ENCODE data around the gene CCDC192.

The CCDC192 gene

DNA sequence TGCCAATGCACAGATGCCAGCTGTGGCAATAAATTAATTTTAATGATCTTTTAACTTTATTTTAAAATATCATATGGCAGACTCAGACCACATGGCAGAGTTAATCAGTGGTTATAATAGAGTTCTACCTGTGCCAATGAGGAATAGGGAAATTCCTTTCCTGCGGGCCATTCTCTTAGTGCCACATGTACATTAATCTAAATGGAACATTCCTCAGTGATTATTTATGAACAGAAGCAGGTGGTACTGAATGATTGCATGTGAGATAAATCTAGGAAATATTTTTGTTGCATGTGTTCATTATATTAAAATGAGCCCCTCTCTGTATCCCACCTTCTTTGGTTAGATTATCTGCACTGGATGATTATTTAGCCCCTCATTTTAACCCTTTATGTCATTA, 102.3 kb downstream of the CCDC192 start:
- DNase-seq (ENCODE audit: extremely low read depth in 1 of 2, low read depth in 1 of 2) = no peak

DNA sequence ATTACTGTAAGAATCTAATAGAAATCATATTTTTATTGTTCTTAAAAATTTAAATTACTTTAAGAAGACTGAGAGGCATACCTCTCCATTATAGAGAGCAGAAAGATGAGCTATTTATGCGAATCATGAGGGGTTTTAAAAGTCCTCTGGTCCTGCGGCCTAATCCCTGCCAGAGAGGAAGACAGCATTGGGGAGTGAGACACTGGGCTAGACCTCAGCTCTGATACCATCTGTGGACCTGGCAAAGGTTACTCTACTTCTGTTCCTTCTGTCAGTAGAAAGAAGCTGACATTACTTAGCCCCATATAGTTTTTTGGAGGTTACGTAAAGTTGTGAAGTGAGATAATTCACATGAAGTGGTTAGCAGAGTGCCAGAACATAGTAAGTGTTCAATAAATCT, 103.6 kb downstream of the CCDC192 start:
- DNase-seq (ENCODE audit: extremely low read depth in 1 of 2, low read depth in 1 of 2) = no peak

DNA sequence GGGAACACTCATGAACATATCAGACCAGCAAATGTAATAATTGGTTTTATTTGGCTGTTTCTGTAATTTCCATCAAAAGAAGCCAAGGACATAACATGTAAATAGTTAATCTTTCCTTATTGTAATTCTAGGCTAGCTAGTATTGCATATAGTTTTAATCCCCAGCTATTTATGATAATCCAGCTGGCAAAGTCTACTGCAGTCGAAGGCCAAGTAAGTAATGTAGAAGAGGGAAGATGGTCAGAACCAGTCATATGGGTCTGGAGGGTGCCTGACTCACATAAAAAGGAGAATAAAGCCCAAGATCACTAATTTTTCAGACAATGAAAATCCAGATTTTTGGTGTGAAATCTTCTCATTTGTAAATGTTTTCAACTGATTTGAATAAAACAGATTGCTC, 106.3 kb downstream of the CCDC192 start:
- no peak for DNase-seq (ENCODE audit: extremely low read depth in 1 of 2, low read depth in 1 of 2)

DNA sequence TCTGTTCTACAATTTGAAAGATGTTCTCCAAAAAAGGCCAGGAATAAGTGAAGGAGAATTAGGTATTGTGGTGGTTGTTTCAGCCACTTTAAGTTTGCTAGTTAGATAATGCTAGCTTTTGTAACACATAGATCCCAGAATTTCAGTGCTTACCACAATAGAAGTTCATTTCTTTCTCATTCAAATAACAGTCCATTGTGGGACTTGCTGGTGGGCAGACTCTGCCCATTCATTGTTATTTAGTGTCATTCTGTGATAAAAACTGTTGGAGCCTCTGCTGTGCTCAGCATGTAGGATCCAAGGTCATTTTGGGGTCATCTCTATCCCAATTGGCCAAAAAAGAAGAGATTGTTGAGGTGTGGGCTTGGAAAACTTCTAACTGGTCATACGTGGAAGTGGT, 106.8 kb downstream of the CCDC192 start:
- DNase-seq (ENCODE audit: extremely low read depth in 1 of 2, low read depth in 1 of 2) = no peak

DNA sequence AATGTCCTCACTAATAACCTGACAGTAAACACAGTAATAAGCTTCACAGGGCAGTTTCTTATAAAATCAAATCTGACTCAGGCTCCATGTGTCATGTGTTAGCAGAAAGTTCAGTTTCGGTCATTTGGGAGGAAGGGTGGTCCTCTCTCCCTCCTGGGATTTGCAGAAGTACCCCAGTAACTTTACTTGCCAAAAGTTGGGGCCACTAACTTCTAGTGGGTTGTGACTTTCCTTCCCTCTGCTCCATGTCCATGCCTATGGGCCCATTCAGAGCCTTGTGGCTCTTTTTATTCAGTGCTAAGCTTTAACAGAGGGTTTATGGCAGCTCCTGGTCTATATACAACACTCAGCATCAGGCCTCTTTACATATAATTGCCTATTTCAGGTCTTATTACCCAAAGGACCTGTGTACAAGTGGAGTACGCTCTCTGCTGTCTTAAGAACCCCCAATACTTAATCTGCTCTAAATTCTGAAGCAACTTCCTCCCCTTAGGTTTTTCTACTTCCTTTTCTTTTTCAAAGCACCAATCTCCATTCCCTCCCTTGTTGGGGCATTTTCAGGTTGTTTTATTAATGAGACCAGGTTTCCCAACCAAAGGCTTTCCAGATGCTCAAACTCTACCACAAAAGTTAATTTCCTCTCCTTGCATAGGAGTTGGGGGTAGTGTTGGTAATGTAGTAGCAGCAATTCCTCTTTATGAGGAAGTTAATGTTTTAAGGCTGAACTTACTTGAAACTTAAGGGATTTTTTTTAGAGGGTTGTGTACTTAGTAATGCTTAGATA, 107.7 kb downstream of the CCDC192 start:
- DNase-seq (ENCODE audit: extremely low read depth in 1 of 2, low read depth in 1 of 2) = no peak

DNA sequence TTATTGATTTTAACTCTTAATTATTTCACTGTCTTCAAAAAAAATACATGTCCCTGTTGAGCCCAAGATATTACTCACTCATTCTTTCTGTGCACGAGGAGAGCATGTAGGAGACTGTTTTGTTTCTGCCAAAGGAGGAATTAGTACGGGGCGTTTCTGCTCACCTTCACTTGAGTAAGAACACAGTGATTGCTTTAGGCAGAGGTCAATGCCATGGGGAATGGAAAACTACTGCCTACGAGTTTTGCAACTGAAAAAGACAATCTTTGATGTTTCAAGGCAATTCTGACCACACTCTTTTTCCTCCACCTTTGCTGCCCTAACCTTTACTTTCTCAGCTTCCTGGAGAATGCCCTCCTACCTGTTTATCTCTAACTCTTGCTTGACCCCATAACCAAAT, 109.4 kb downstream of the CCDC192 start:
- DNase-seq (ENCODE audit: extremely low read depth in 1 of 2, low read depth in 1 of 2) = no peak

DNA sequence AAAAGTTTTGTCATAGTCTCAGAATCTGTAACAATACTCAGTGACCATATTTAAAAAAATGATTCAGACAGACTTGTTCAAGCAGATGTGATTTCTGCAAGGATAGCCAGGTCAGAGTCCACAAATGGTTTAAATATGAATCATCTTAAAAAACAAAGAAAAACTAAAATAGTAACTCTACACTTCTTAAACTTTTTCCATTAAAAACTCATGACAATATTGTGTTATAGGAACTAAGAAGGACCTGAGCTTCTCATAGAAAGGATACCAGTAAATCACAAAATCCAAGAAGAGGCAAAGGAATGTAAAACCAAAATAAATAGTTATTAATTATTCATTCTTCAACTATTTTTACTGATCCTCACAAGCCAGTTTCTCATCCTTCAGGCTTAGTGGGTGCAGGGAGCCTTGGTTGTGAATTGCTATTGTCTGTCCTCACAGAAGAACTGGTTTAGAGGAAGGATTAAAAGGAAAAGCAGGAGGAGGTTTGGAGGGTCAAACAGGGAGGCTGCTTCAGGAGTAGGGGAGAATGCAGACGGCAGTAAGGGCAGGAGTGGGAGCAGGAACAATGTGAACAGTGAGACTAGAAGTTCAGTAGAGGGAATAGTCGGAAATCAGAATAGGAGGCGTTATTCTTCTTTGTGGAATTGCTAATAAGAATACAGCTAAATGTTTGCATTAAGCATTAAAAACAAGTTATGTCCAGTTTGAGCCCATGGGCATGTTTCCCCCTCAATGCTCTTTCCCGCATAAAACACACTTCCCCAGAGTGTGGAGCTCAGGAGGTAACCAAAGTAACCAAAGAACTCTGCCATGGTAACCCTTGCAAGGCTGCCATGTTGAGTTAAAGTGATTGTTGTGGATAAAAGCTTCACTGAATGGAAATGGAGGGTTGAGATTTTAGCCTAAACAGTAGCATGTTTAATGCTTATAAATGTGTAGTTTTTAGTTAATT, 110.7 kb downstream of the CCDC192 start:
- no peak for DNase-seq (ENCODE audit: extremely low read depth in 1 of 2, low read depth in 1 of 2)

DNA sequence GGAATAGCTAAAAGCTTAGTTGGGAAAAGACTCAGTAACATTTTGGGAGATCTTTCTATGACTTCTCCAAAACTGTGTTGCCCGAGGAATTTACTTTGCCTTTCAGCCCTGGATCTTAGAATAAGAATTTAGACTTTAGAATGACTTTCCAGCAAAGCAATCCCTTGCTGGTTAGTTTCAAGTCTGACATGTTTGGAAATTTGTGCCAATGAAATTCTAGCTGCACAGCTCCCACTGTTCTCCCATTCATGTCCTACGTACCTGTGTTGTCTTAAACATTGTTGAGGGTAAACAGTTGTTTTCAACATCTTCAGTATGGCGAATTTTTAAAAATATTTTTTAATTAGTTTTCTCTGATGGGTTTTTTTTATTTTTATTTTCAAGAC, 111.4 kb downstream of the CCDC192 start:
- no peak for DNase-seq (ENCODE audit: extremely low read depth in 1 of 2, low read depth in 1 of 2)

DNA sequence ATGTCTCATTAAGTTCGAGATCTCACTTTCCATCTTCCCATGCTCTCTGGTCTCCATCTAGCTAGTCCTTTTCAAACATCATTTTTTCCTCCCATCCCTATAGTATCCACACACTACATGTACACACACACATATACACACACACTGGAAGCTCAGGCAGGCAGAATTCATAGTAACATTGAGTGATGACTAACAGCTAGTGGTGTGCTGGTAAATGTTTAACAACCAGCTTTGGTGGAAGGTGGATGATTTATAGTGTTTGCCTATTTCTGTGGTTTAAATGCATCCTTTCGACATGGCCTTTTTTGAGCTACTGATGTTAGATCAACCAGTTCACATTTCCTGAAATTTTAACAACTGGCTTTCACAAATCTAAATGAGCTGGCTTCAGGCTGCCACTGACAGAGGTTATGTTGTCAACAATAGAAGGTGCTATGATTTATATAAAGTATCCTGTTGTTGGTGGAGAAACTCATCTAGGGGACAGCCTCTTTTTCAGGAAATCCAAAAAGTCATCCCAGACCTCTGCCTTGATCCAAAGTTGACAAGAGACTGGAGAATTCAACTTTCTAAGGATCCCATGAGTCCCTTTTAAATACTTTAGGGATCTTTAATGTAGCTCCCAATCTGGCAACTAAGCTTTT, 117.8 kb downstream of the CCDC192 start:
- DNase-seq (ENCODE audit: extremely low read depth in 1 of 2, low read depth in 1 of 2) = no peak

DNA sequence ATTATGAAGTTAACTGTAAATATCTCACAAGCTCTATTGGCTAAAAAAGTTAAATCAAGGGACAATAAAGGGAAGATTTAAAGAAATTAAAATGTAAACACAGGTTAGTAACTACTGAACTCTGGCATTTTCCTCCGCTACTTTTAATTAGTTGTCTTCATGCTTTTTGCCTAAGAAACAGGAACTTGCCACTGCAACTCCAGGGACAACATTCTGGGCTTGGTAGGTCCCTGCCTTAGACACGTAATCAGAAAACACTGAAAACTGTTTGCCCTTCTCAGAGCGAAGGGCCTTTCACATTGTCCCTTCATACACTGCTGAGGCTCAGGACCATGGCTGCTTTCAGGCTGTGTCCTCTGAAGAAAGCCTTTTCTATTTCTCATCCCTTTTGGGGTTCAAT, 118.7 kb downstream of the CCDC192 start:
- no peak for DNase-seq (ENCODE audit: extremely low read depth in 1 of 2, low read depth in 1 of 2)

DNA sequence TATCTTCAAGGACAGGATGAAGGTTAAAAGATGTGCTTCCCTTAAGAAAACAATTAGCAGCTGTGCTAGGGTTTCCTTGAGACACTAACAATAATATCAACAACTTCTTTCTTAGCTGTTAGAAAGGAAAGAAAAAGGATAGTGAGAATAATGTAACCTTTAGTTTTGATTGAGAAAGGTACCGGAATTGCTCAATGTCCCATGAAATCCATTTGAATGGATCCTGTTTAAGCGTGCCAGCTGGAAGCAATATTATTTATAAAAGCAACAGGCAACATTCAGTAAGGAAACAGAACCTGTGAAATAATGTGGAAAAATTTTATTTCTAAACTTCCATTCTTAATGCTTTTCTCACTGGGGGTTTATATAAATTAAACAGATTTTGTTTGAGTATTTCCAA, 120.9 kb downstream of the CCDC192 start:
- no peak for DNase-seq (ENCODE audit: extremely low read depth in 1 of 2, low read depth in 1 of 2)

DNA sequence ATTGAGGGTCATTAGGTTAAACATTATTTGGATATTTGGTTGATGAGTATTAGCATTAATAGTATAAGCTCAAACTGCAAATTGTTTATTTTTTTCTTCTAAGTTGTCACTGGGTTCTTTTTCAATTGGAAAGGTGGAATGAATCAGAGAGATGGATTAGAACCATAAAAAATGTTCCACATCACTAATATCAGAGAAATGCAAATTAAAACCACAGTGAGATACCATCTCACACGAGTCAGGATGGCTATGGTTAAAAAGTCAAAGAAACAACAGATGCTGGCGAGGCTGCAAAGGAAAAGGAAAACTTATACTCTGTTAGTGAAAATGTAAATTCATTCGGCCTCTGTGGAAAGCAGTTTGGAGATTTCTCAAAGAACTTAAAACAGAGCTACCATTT, 122.8 kb downstream of the CCDC192 start:
- no peak for DNase-seq (ENCODE audit: extremely low read depth in 1 of 2, low read depth in 1 of 2)

DNA sequence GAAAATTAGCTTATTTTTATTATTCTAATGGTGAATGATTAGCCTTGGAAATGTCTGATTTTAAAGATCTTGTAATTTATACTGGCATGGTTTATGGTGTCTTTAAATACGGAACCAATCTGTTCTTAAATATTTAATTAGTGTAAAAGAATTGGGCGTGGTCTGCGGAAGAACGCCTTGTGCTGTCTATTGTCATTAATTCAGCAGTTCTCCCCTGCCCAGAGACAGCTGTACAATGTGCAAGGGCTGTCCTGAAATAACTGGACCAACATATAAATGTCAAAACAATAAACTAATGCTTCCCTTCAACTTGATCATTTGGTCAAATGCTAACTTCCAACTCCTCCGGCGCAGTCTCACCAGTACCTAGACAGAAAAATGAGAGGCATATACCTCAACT, 124.3 kb downstream of the CCDC192 start:
- no peak for DNase-seq (ENCODE audit: extremely low read depth in 1 of 2, low read depth in 1 of 2)

DNA sequence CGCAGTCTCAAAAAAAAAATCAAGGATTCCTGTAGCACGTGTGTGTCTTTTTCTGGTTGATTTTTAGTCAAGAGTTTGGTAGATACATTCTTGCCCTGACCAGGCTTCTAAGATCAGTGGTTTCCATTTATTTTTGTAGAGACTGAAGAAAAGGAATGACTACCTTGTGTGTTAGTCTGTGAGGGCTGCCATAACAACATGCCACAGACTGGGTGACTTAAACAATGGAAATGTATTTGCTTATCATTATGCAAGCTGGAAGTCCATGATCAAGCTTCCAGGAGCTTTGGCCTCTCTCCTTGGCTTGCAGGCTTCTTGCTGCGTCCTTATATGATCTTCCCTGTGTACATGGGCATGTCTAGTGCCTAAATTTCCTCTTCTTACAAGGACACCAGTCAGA, 127.0 kb downstream of the CCDC192 start:
- no peak for DNase-seq (ENCODE audit: extremely low read depth in 1 of 2, low read depth in 1 of 2)

DNA sequence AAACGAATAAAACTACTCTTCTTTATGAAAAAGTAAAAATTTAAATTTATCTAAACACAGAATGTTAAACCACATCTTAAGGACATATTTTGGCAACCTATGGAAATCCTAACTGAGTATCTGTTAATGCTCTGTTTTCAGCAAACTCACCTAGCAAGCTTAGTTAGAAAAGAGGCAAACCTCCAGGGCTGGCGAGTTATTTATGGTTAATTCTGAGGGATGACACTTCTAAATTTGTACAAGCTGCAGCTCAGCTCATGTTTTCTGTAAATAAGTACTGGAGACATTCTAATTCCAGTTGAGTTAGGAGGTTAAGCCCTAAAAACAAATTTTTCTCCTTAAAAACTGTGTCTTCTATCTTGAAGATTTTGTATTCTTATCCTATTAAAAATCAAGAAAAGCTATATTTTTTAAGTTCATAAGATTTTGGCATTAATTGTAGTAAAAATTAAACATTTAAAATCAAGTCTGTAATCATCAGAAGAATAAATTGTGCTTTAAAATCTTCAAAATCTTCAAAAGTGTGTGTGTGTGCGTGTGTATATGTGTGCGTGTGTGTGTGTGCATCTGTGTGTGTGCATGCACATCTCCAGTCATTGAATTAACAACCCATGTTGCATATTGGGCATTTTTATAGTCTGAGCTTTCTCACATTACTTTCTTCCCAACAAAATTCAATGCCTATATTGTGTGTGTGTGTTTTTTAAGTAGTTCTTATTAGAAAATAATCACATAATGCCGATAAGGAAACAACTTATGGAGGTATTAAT, 127.8 kb downstream of the CCDC192 start:
- DNase-seq (ENCODE audit: extremely low read depth in 1 of 2, low read depth in 1 of 2) = no peak

DNA sequence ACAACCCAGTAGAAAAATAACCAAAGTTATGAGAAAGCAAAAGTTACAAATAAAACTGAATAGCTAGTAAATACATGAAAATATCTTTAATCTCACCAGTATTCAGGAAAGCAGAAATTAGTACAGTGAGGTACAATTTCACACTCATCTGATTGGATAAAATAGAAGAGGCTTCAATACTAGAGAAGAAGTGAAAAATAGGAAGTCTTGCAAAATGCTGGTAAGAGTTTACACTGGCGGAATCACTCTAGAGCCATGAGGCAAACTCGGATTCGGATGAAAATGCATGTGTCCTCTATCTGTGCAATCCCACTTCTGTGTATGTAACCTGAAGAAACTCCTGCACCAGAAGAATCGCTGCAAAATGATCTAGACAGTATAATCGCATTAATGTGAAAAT, 128.9 kb downstream of the CCDC192 start:
- DNase-seq (ENCODE audit: extremely low read depth in 1 of 2, low read depth in 1 of 2) = no peak

DNA sequence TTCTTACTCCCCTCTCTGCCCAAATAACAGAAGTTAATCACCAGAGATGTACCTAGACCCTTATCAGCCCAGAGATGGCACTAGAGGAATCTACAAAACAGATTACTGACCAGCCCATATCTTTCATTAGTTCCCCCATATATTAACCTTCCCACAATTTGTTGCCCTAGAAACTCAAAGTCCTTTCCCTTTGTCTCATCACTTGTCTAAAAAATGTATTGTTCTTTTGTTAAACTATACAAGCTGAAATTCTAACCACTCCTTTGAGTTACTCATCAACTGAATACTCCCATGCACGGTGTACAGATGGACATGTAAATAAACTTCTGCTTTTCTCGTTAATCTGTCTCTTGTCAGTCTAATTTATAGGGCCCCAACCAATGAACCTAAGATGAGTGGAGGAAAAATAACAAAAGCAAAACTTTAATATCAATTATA, 130.9 kb downstream of the CCDC192 start:
- DNase-seq (ENCODE audit: extremely low read depth in 1 of 2, low read depth in 1 of 2) = no peak

DNA sequence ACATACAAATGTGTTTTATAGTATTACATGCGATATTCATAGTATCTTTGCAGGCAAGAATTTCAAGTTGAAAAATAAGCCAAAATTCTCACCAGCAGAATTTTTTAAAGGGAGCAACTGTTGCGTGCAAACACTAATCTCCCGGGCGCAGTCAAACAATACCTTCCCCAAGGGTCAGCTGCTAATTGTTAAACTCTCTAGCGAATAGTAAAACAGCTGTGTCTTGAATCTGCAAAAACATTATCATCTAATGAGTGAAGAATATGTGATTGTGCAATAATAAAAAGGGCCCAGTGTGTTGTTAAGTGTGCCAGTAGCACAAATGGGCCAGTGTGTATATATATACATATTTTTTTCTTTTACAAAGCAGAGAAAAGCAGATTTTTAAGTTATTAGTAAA, 131.4 kb downstream of the CCDC192 start:
- DNase-seq (ENCODE audit: extremely low read depth in 1 of 2, low read depth in 1 of 2) = no peak

DNA sequence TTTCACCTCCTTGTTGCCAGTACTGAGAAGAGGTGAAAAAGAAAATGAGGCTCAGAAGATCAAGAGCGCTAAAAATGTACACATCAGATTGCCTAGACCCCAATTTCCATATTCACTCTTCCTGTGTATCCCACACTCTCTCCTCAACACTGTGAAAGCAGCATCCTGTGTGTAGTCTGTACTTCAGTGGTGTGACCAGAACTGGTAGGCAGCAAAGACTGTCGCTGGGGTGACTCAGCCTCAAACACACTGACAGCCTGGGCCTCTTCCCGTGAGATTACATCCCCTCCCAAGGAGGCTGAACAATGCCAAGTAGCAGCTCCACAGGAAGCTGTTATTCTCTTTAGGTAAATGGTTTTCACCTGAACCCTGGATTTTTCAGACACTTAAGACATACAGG, 135.5 kb downstream of the CCDC192 start:
- DNase-seq (ENCODE audit: extremely low read depth in 1 of 2, low read depth in 1 of 2) = no peak

DNA sequence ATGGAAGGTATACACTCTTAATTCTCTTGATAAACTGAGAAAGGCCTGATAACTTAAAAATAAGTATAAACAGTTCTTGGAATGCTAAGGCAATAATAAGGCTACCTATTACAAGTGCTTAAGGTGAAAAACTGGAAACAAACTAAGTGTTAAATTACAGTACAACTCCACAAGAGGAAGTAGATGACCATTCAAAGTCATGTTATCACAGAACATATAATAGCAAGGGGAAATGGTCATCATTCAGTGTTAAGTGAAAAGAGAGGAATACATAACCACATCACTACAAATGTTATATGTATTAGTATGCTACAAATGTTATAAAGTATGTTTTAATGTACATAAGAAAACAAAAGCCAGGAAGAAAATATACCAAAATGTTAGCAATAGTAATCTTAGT, 135.9 kb downstream of the CCDC192 start:
- DNase-seq (ENCODE audit: extremely low read depth in 1 of 2, low read depth in 1 of 2) = no peak
